HCEC 1CT (cell line): ENCODE results near the gene NTRK3.

Experiments used
- DNase-seq: peaks from one replicate; pipeline ENCODE4 v3.0.0-alpha.2; 2017

Gene NTRK3

GRCh38 chr15:88225461-88225860 is 31.1 kb downstream of the NTRK3 start:
- DNase-seq: no peak

- DNase-seq: no peak
Observed at GRCh38 chr15:88223084-88223483, 33.5 kb downstream of the NTRK3 start.

- no peak for DNase-seq
Observed at GRCh38 chr15:88221836-88222235, 34.7 kb downstream of the NTRK3 start.

- no peak for DNase-seq
Observed at GRCh38 chr15:88220443-88221335, 35.9 kb downstream of the NTRK3 start.

GRCh38 chr15:88219623-88220022 is 36.9 kb downstream of the NTRK3 start:
- no peak for DNase-seq

- no peak for DNase-seq
Observed at GRCh38 chr15:88218557-88219221, 37.9 kb downstream of the NTRK3 start.

GRCh38 chr15:88215066-88215648 is 41.4 kb downstream of the NTRK3 start:
- DNase-seq: no peak

- DNase-seq: no peak
Observed at GRCh38 chr15:88209111-88209510, 47.4 kb downstream of the NTRK3 start.

- no peak for DNase-seq
Observed at GRCh38 chr15:88208396-88208795, 48.1 kb downstream of the NTRK3 start.

GRCh38 chr15:88207565-88207964 is 49.0 kb downstream of the NTRK3 start:
- DNase-seq: no peak

- DNase-seq: no peak
Observed at GRCh38 chr15:88204584-88204983, 52.0 kb downstream of the NTRK3 start.

GRCh38 chr15:88202231-88202630 is 54.3 kb downstream of the NTRK3 start:
- DNase-seq: no peak

GRCh38 chr15:88201207-88201606 is 55.3 kb downstream of the NTRK3 start:
- DNase-seq: no peak

GRCh38 chr15:88196961-88197360 is 59.6 kb downstream of the NTRK3 start:
- no peak for DNase-seq

GRCh38 chr15:88194162-88194561 is 62.4 kb downstream of the NTRK3 start:
- no peak for DNase-seq

- no peak for DNase-seq
Observed at GRCh38 chr15:88193415-88193814, 63.1 kb downstream of the NTRK3 start.

GRCh38 chr15:88191812-88192165 is 64.8 kb downstream of the NTRK3 start:
- DNase-seq: no peak

GRCh38 chr15:88190232-88190631 is 66.3 kb downstream of the NTRK3 start:
- DNase-seq: no peak

GRCh38 chr15:88188300-88188699 is 68.2 kb downstream of the NTRK3 start:
- DNase-seq: no peak

- DNase-seq: no peak
Observed at GRCh38 chr15:88187195-88187594, 69.3 kb downstream of the NTRK3 start.

- DNase-seq: no peak
Observed at GRCh38 chr15:88185584-88185983, 71.0 kb downstream of the NTRK3 start.

GRCh38 chr15:88181613-88182012 is 74.9 kb downstream of the NTRK3 start:
- DNase-seq: no peak

GRCh38 chr15:88179562-88179961 is 77.0 kb downstream of the NTRK3 start:
- DNase-seq: no peak

- DNase-seq: no peak
Observed at GRCh38 chr15:88178631-88179030, 77.9 kb downstream of the NTRK3 start.
